ENCODE data around the gene ISCU. TPM values are rescaled to one million over a fixed set of nuclear protein-coding genes. Genes with fewer than 3 reads are reported as not detected.

The ISCU gene
- total RNA-seq, 1 experiment from 2014 or later = 71.6 TPM

DNA sequence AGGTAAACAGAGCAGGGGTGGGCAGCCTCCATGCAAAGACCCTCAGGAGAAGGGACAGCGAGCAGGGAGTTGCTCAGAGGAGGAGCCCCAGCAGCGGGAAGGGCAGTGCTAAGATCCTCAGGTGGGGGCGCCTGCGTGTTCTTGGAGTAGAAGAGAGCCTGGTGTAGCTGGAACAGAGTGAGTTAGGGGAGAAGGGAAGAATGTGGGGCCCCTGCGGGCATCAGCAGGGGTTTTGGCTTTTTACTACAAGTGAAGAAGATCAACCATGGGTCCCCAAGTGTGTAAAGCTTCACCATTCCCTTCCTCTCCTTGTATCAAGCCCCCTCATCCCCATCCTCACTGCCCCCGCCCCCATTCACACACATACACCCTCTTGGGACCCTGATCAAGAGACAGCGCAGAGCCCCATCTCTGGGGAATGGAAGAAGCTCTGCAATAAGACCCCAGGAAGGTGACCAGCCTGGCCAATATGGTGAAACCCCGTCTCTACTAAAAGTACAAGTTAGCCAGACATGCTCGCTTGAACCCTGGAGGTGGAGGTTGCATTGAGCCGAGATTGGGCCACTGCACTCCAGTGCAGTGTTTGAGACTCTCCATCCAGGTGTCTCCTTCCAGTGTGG lies 45.7 kb downstream of the ISCU start:
- Mint-ChIP-seq H3K4me1 (ENCODE audit: low read depth, unreplicated experiment) (peaks cover 3% of the 10 kb centered on the region), H3K4me3 (ENCODE audit: low read depth, unreplicated experiment) (no peak overlapping the region), H3K36me3 (ENCODE audit: insufficient read depth, unreplicated experiment) (no peaks in the 10 kb centered on the region), H3K9me3 (ENCODE audit: low read depth, unreplicated experiment) (no peaks in the 10 kb centered on the region), H3K27ac (ENCODE audit: unreplicated experiment) (no peak overlapping the region), H3K27me3 (ENCODE audit: unreplicated experiment) (peaks cover 15% of the 10 kb centered on the region)
- TF ChIP-seq, protein P1, sequence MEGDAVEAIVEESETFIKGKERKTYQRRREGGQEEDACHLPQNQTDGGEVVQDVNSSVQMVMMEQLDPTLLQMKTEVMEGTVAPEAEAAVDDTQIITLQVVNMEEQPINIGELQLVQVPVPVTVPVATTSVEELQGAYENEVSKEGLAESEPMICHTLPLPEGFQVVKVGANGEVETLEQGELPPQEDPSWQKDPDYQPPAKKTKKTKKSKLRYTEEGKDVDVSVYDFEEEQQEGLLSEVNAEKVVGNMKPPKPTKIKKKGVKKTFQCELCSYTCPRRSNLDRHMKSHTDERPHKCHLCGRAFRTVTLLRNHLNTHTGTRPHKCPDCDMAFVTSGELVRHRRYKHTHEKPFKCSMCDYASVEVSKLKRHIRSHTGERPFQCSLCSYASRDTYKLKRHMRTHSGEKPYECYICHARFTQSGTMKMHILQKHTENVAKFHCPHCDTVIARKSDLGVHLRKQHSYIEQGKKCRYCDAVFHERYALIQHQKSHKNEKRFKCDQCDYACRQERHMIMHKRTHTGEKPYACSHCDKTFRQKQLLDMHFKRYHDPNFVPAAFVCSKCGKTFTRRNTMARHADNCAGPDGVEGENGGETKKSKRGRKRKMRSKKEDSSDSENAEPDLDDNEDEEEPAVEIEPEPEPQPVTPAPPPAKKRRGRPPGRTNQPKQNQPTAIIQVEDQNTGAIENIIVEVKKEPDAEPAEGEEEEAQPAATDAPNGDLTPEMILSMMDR (IDR thresholded peaks at IDR 0.05; ENCODE audit: unreplicated experiment) = no peak
- no TSS peak for BruUV-seq (replicated peaks)
- no peak for DNase-seq
- intact Hi-C loops (cut with micrococcal nuclease; ENCODE audit: unreplicated experiment) = no loop called here
- CTCF ChIA-PET = interaction anchor here (0.7 kb wide), 1 partner anchor 47 kb away, joined by 5 read pairs; no protein-coding TSS in a partner anchor

DNA sequence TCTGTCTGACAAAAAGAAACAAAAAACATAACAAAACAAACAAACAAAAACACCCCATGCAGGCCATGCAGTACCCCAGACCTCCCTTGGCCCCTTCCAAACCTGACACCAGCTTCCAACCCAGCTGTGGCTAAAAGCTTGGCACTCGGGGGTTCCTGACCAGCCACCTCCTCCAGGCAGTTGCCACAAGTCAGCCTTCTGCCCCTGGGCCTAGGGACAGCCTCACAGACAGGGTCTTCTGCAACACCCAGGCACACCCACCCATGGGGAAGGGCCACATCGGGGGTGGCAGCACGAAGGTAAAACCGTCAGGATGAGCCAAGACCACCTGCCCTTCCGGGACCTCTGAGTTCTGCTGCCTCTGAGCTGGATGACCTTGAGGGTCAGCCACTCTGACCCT lies 46.2 kb downstream of the ISCU start:
- H3K36me3 Mint-ChIP-seq (ENCODE audit: insufficient read depth, unreplicated experiment) = no peaks in the 10 kb centered on the region
- peaks cover 15% of the 10 kb centered on the region for H3K27me3 Mint-ChIP-seq (ENCODE audit: unreplicated experiment)
- CTCF ChIA-PET = no interaction called here
- no peak for DNase-seq
- peaks cover 9% of the 10 kb centered on the region for H3K4me1 Mint-ChIP-seq (ENCODE audit: low read depth, unreplicated experiment)
- intact Hi-C loops (cut with micrococcal nuclease; ENCODE audit: unreplicated experiment) = no loop called here
- no peak overlapping the region for H3K27ac Mint-ChIP-seq (ENCODE audit: unreplicated experiment)
- TF ChIP-seq, protein P1 (IDR thresholded peaks at IDR 0.05; ENCODE audit: unreplicated experiment) = no peak
- H3K4me3 Mint-ChIP-seq (ENCODE audit: low read depth, unreplicated experiment) = no peak overlapping the region
- no peaks in the 10 kb centered on the region for H3K9me3 Mint-ChIP-seq (ENCODE audit: low read depth, unreplicated experiment)
- BruUV-seq (replicated peaks) = no TSS peak

DNA sequence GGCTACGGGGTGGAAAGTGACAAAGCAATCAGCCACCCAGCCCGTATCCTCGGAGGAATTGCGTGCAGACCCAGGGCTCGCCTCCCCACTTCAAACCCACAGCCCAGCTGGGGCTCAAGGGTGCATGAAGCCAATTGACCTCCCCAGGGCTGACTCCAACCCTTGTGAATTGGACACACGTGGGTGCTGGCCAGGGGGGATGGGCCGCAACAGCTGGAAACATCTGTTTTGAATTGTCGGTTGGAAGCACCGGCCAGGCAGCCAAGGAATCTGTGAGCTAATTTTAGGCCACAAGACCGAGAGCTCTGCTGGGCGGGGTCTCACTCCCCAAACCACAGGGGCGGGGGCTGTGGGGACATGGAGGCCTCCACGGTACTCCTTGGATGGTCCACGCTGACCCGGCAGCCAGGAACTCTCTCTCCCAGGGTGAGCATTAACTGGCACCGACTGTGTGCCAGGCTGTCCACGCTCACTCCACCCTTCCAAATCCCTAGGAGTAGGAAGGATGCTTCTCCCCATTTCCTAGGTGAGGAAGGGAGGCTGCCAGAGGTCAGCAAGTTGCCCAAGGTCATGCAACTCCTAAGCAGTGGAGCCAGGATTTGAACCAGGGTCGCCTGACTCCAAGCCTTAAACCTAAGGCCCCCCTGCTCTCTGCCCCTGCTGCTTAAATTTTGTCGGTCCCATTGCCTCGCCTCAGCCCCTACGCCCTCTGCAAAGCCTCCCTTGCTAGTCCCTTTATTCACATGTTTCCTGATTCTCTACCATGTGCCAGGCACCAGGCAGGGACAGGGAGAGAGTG lies 47.3 kb downstream of the ISCU start:
- no peak for DNase-seq
- H3K27ac Mint-ChIP-seq (ENCODE audit: unreplicated experiment) = no peak overlapping the region
- H3K9me3 Mint-ChIP-seq (ENCODE audit: low read depth, unreplicated experiment) = no peaks in the 10 kb centered on the region
- no peak overlapping the region for H3K4me3 Mint-ChIP-seq (ENCODE audit: low read depth, unreplicated experiment)
- no TSS peak for BruUV-seq (replicated peaks)
- H3K4me1 Mint-ChIP-seq (ENCODE audit: low read depth, unreplicated experiment) = peaks cover 12% of the 10 kb centered on the region
- intact Hi-C loops (cut with micrococcal nuclease; ENCODE audit: unreplicated experiment) = no loop called here
- peaks cover 3% of the 10 kb centered on the region for H3K36me3 Mint-ChIP-seq (ENCODE audit: insufficient read depth, unreplicated experiment)
- CTCF ChIA-PET = interaction anchor here (0.5 to 0.6 kb wide), 2 partner anchors 23 to 259 kb away, joined by 3 to 4 read pairs; no protein-coding TSS in a partner anchor
- H3K27me3 Mint-ChIP-seq (ENCODE audit: unreplicated experiment) = peaks cover 3% of the 10 kb centered on the region
- TF ChIP-seq, protein P1 (IDR thresholded peaks at IDR 0.05; ENCODE audit: unreplicated experiment) = no peak

DNA sequence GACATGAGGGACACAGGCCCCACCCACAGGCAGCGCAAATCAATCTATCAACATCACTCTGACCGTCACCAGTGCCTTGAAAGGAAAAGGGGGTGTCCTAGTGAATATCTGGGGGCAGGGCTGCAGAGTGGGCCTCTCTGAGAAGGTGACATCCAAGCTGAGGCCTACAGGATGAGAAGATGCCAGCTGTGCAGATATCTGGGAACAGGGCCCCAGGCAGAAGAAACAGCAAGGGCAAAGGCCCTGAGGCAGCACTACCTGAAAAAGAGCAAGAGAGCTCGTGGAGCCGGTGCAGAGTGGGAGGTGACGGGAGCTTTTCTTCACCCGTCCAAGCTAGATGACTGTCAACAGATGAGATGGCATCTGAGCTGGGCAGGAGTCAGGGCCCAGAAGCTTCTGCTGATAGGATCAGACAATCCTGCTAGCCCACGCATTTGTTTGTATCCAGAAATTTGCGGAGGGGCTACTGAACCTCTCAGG lies 48.0 kb downstream of the ISCU start:
- CTCF ChIA-PET = interaction anchor here (0.5 kb wide), 1 partner anchor 259 kb away, joined by 3 read pairs; no protein-coding TSS in a partner anchor
- H3K4me1 Mint-ChIP-seq (ENCODE audit: low read depth, unreplicated experiment) = peaks cover 12% of the 10 kb centered on the region
- H3K27me3 Mint-ChIP-seq (ENCODE audit: unreplicated experiment) = no peaks in the 10 kb centered on the region
- no TSS peak for BruUV-seq (replicated peaks)
- no peaks in the 10 kb centered on the region for H3K9me3 Mint-ChIP-seq (ENCODE audit: low read depth, unreplicated experiment)
- no peak overlapping the region for H3K4me3 Mint-ChIP-seq (ENCODE audit: low read depth, unreplicated experiment)
- intact Hi-C loops (cut with micrococcal nuclease; ENCODE audit: unreplicated experiment) = no loop called here
- peaks cover 3% of the 10 kb centered on the region for H3K36me3 Mint-ChIP-seq (ENCODE audit: insufficient read depth, unreplicated experiment)
- no peak overlapping the region for H3K27ac Mint-ChIP-seq (ENCODE audit: unreplicated experiment)
- no peak for DNase-seq
- TF ChIP-seq, protein P1 (IDR thresholded peaks at IDR 0.05; ENCODE audit: unreplicated experiment) = no peak
